PC-3 (cell line): Measurements from ENCODE around the gene SLC25A19. TPM values are rescaled to one million over a fixed set of nuclear protein-coding genes. Genes with fewer than 3 reads are reported as not detected.

Experiments used
- ATAC-seq: fragments of 200-7000 bp; cut with Tn5 transposase; 2 replicates; pipeline ENCODE4 v1.9.1; 2020; ENCODE audit warnings: mild to moderate bottlenecking, moderate library complexity
- BruUV-seq: library from RNA; stranded (reverse); fragments of 400-500 nt; replicated peaks from 2 replicates; lab custom pipeline; 2021; lab: Mats Ljungman, UMichigan
- CTCF ChIA-PET: fragments of 300-600 bp; sonication (Branson Sonifier 250); formaldehyde crosslinking; loops from one replicate; lab custom pipeline; 2022; ENCODE audit warnings: antibody characterized with exemption; lab: Charles Lee
- POLR2A ChIA-PET: fragments of 300-600 bp; sonication (Branson Sonifier 250); formaldehyde crosslinking; loops from one replicate; lab custom pipeline; 2022; ENCODE audit warnings: antibody characterized with exemption; ENCODE audit not compliant: unreplicated experiment; lab: Charles Lee
- DNase-seq: peaks from one replicate; pipeline ENCODE4 v3.0.0-alpha.2; 2015
- H2AFZ ChIP-seq: fragments of 300-600 bp; sonication (generic); 2 replicates; pipeline ENCODE4 v1.6.0; 2016; ENCODE audit warnings: antibody characterized with exemption, low read length
- H3F3A ChIP-seq: fragments of 300-600 bp; sonication (generic); one replicate; pipeline ENCODE4 v1.6.0; 2017; ENCODE audit warnings: antibody characterized with exemption, low read length, control low read depth, mild to moderate bottlenecking; ENCODE audit not compliant: unreplicated experiment
- H3K27ac ChIP-seq: fragments of 300-600 bp; sonication (generic); 2 replicates; pipeline ENCODE4 v1.5.1; 2016; ENCODE audit warnings: mild to moderate bottlenecking, low read length
- H3K27me3 ChIP-seq: fragments of 300-600 bp; sonication (generic); 2 replicates; pipeline ENCODE4 v1.6.1; 2016; ENCODE audit warnings: low read length, mixed read lengths
- H3K36me3 ChIP-seq: fragments of 300-600 bp; sonication (generic); 2 replicates; pipeline ENCODE4 v1.6.1; 2016; ENCODE audit warnings: low read depth, mixed run types, low read length, mixed read lengths
- H3K4me1 ChIP-seq: fragments of 300-600 bp; sonication (generic); 2 replicates; pipeline ENCODE4 v1.5.1; 2016; ENCODE audit warnings: low read length; ENCODE audit not compliant: insufficient read depth
- H3K4me2 ChIP-seq: fragments of 300-600 bp; sonication (generic); 2 replicates; pipeline ENCODE4 v1.6.0; 2016; ENCODE audit warnings: low read length
- H3K4me3 ChIP-seq: fragments of 300-600 bp; sonication (generic); 2 replicates; pipeline ENCODE4 v1.5.1; 2016; ENCODE audit warnings: mild to moderate bottlenecking, low read length, mixed read lengths
- H3K79me2 ChIP-seq: fragments of 300-600 bp; sonication (generic); 2 replicates; pipeline ENCODE4 v1.6.1; 2017; ENCODE audit warnings: low read length, mixed read lengths
- H3K9ac ChIP-seq: fragments of 300-600 bp; sonication (generic); 2 replicates; pipeline ENCODE4 v1.6.0; 2016; ENCODE audit warnings: mild to moderate bottlenecking, low read length
- H3K9me2 ChIP-seq: fragments of 300-600 bp; sonication (generic); replicated peaks from 2 replicates; pipeline ENCODE4 v1.6.1; 2016; ENCODE audit warnings: mixed run types, low read length, mixed read lengths
- H3K9me3 ChIP-seq: fragments of 300-600 bp; sonication (generic); 2 replicates; pipeline ENCODE4 v1.6.1; 2016; ENCODE audit warnings: low read length, mixed read lengths
- H4K20me1 ChIP-seq: fragments of 300-600 bp; sonication (generic); 2 replicates; pipeline ENCODE4 v1.6.1; 2016; ENCODE audit warnings: low read length, mixed read lengths
- EZH2 ChIP-seq: fragments of 300-600 bp; sonication (generic); IDR thresholded peaks from one replicate; pipeline ENCODE4 v1.6.1; 2017; ENCODE audit warnings: antibody characterized with exemption, mild to moderate bottlenecking, low read length; ENCODE audit not compliant: unreplicated experiment
- EZH2phosphoT487 ChIP-seq: fragments of 300-600 bp; sonication (generic); IDR thresholded peaks from 2 replicates; pipeline ENCODE4 v1.6.1; 2018; ENCODE audit warnings: mild to moderate bottlenecking, antibody characterized with exemption, low read length, borderline replicate concordance
- intact Hi-C: fragments of 100-400 bp; cut with micrococcal nuclease; formaldehyde crosslinking; loops from 2 replicates; pipeline ENCODE4 v1.9.0; 2023
- total RNA-seq: library from RNA; depleted of rRNA; stranded (reverse); fragments of >200 nt; gene quantifications from 2 replicates; pipeline ENCODE4 v1.2.3, GENCODE V29; 2014
- TF ChIP-seq, protein P1 (sequence below): fragments of 300-600 bp; sonication (generic); conservative IDR thresholded peaks from 2 replicates; pipeline ENCODE4 v1.5.1; 2017; ENCODE audit warnings: antibody characterized with exemption, low read depth, mild to moderate bottlenecking, low read length

SLC25A19 gene
- total RNA-seq, 1 experiment from 2014 or later: 75.0 TPM

GRCh38 chr17:75239778-75240393 is 49.3 kb downstream of the SLC25A19 start:
- H3K9me2 ChIP-seq: no peaks in the 10 kb centered on the region
- H3K9me3 ChIP-seq: no peaks in the 10 kb centered on the region
- H4K20me1 ChIP-seq: no peaks in the 10 kb centered on the region
- H3K27ac ChIP-seq: no peak overlapping the region
- H3K79me2 ChIP-seq: no peaks in the 10 kb centered on the region
- no peaks in the 10 kb centered on the region for H3K27me3 ChIP-seq
- peaks cover 4% of the 10 kb centered on the region for H3F3A ChIP-seq
- ATAC-seq: no peak; the same call in 1 of the 2 replicates
- ChIA-PET POLR2A (no interaction called here), CTCF (interaction anchor here (0.6 to 1.7 kb wide), 5 partner anchors 8 to 180 kb away, joined by 3 to 9 read pairs (median 4); partner anchors contain the start of gene MIF4GD)
- no peak overlapping the region for H3K9ac ChIP-seq
- H3K4me3 ChIP-seq: no peak overlapping the region
- H2AFZ ChIP-seq: no peak overlapping the region
- H3K36me3 ChIP-seq: peaks cover 80% of the 10 kb centered on the region
- intact Hi-C loops: no loop called here
- no peak for DNase-seq
- H3K4me2 ChIP-seq: no peak overlapping the region
- no TSS peak for BruUV-seq
- no peaks in the 10 kb centered on the region for H3K4me1 ChIP-seq
- TF ChIP-seq EZH2 (no peak), EZH2phosphoT487 (no peak)
- TF ChIP-seq, protein P1, sequence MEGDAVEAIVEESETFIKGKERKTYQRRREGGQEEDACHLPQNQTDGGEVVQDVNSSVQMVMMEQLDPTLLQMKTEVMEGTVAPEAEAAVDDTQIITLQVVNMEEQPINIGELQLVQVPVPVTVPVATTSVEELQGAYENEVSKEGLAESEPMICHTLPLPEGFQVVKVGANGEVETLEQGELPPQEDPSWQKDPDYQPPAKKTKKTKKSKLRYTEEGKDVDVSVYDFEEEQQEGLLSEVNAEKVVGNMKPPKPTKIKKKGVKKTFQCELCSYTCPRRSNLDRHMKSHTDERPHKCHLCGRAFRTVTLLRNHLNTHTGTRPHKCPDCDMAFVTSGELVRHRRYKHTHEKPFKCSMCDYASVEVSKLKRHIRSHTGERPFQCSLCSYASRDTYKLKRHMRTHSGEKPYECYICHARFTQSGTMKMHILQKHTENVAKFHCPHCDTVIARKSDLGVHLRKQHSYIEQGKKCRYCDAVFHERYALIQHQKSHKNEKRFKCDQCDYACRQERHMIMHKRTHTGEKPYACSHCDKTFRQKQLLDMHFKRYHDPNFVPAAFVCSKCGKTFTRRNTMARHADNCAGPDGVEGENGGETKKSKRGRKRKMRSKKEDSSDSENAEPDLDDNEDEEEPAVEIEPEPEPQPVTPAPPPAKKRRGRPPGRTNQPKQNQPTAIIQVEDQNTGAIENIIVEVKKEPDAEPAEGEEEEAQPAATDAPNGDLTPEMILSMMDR: no peak

GRCh38 chr17:75239214-75239613 is 50.0 kb downstream of the SLC25A19 start:
- DNase-seq: no peak
- H3K9ac ChIP-seq: no peak overlapping the region
- TF ChIP-seq EZH2phosphoT487 (no peak), EZH2 (no peak)
- TF ChIP-seq, protein P1: no peak
- H3K79me2 ChIP-seq: no peaks in the 10 kb centered on the region
- peak; percentile 2; the same call in 1 of the 2 replicates for ATAC-seq
- peaks cover 78% of the 10 kb centered on the region for H3K36me3 ChIP-seq
- H3K4me2 ChIP-seq: no peak overlapping the region
- no peaks in the 10 kb centered on the region for H3K4me1 ChIP-seq
- no peak overlapping the region for H2AFZ ChIP-seq
- intact Hi-C loops: no loop called here
- no peak overlapping the region for H3K27ac ChIP-seq
- POLR2A ChIA-PET: no interaction called here
- no peaks in the 10 kb centered on the region for H4K20me1 ChIP-seq
- BruUV-seq: no TSS peak
- no peaks in the 10 kb centered on the region for H3K9me3 ChIP-seq
- CTCF ChIA-PET: interaction anchor here (0.6 kb wide), 1 partner anchor 817 kb away, joined by 8 read pairs; no protein-coding TSS in a partner anchor
- no peak overlapping the region for H3K4me3 ChIP-seq
- peaks cover 4% of the 10 kb centered on the region for H3F3A ChIP-seq
- H3K9me2 ChIP-seq: no peaks in the 10 kb centered on the region
- no peaks in the 10 kb centered on the region for H3K27me3 ChIP-seq

GRCh38 chr17:75238684-75239191 is 50.5 kb downstream of the SLC25A19 start:
- intact Hi-C loops: no loop called here
- peak; percentile 84 for ATAC-seq

More at GRCh38 chr17:75238684-75239191, 50.5 kb downstream of the SLC25A19 start:
- BruUV-seq: TSS peak; percentile 13
- Histone ChIP-seq H3K27me3 (no peaks in the 10 kb centered on the region), H3K79me2 (no peaks in the 10 kb centered on the region), H4K20me1 (no peaks in the 10 kb centered on the region), H3K9me3 (no peaks in the 10 kb centered on the region), H3F3A (peaks cover 4% of the 10 kb centered on the region), H3K4me2 (no peak overlapping the region), H3K4me3 (no peak overlapping the region), H2AFZ (no peak overlapping the region), H3K36me3 (peaks cover 76% of the 10 kb centered on the region), H3K4me1 (no peaks in the 10 kb centered on the region), H3K9ac (no peak overlapping the region), H3K9me2 (no peaks in the 10 kb centered on the region), H3K27ac (no peak overlapping the region)
- ChIA-PET CTCF (interaction anchor here (0.6 kb wide), 1 partner anchor 817 kb away, joined by 8 read pairs; no protein-coding TSS in a partner anchor), POLR2A (no interaction called here)
- DNase-seq: peak; percentile 77
- TF ChIP-seq, protein P1: peak; percentile 97
- TF ChIP-seq EZH2 (no peak), EZH2phosphoT487 (no peak)
